Measurements from ENCODE around the gene MYMK.

- no peak for TF ChIP-seq CTCF (IDR thresholded peaks at IDR 0.05)
- TF ChIP-seq POLR2AphosphoS5 (IDR thresholded peaks at IDR 0.05): peak in 1 of 3 donors; percentile 3
- no peak for TF ChIP-seq POLR2A (IDR thresholded peaks at IDR 0.05)
Observed at GRCh38 chr9:133572821-133573361, 48.1 kb upstream of the MYMK start.

Measured in stomach (tissue), 4 donors.